Loucy (cell line): ENCODE results near the gene ACOT12.

Source experiments
- EZH2phosphoT487 ChIP-seq: fragments of 200-600 bp; IDR thresholded peaks from 2 replicates; pipeline ENCODE4 v1.6.1; 2018; ENCODE audit warnings: antibody characterized with exemption, mild to moderate bottlenecking, moderate library complexity, borderline replicate concordance
- TF ChIP-seq, protein P1 (sequence below): fragments of 200-600 bp; sonication (generic); conservative IDR thresholded peaks from 2 replicates; pipeline ENCODE4 v1.5.1; 2014; ENCODE audit warnings: mild to moderate bottlenecking, antibody characterized with exemption, low read length

DNA sequence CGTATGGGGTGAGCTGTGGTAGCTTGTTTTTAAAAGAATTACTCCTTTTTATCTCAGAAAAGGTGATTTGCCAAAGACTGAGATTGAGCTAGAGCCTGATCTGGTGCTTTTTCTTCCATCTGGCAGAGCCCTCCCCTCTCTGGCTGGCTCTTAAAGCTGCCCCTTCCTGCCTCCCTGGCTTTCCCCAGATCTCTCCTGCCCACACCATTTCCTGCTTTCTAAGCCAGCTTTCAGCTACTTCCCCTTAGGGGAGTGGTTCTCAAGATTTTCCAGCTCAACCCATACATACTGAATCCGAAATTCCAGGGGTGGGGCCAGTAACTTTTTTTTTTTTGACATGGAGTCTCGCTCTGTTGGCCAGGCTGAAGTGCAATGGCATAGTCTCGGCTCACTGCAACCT is 4.8 kb upstream of the ACOT12 start:
- TF ChIP-seq, protein P1, sequence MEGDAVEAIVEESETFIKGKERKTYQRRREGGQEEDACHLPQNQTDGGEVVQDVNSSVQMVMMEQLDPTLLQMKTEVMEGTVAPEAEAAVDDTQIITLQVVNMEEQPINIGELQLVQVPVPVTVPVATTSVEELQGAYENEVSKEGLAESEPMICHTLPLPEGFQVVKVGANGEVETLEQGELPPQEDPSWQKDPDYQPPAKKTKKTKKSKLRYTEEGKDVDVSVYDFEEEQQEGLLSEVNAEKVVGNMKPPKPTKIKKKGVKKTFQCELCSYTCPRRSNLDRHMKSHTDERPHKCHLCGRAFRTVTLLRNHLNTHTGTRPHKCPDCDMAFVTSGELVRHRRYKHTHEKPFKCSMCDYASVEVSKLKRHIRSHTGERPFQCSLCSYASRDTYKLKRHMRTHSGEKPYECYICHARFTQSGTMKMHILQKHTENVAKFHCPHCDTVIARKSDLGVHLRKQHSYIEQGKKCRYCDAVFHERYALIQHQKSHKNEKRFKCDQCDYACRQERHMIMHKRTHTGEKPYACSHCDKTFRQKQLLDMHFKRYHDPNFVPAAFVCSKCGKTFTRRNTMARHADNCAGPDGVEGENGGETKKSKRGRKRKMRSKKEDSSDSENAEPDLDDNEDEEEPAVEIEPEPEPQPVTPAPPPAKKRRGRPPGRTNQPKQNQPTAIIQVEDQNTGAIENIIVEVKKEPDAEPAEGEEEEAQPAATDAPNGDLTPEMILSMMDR: no peak
- no peak for TF ChIP-seq EZH2phosphoT487
